Measurements from ENCODE around the gene SREBF1.

Gene SREBF1

GRCh38 chr17:17859909-17860765 lies 23.4 kb upstream of the SREBF1 start:
- H3K27ac ChIP-seq (ENCODE audit: insufficient read depth, low read length, poor library complexity, severe bottlenecking) = no peak overlapping the region
- H3K9me3 ChIP-seq (ENCODE audit: control insufficient read depth, low read length) = no peaks in the 10 kb centered on the region
- peak; percentile 53 to 56 (median 56) for DNase-seq
- H3K27me3 ChIP-seq (replicated peaks; ENCODE audit: control insufficient read depth, insufficient read depth, low read length, poor library complexity, severe bottlenecking) = no peaks in the 10 kb centered on the region
- peaks cover 13% of the 10 kb centered on the region for H3K4me1 ChIP-seq (ENCODE audit: control insufficient read depth, insufficient read depth, low read length, poor library complexity, severe bottlenecking)
- H3K36me3 ChIP-seq (ENCODE audit: control insufficient read depth, insufficient read depth, low read length) = peaks cover 3% of the 10 kb centered on the region
- no peak overlapping the region for H3K4me3 ChIP-seq (ENCODE audit: insufficient read depth, low read depth, low read length, poor library complexity, severe bottlenecking)

- no peak for DNase-seq
- Histone ChIP-seq H3K27me3 (replicated peaks; ENCODE audit: control insufficient read depth, insufficient read depth, low read length, poor library complexity, severe bottlenecking) (no peaks in the 10 kb centered on the region), H3K9me3 (ENCODE audit: control insufficient read depth, low read length) (no peaks in the 10 kb centered on the region), H3K27ac (ENCODE audit: insufficient read depth, low read length, poor library complexity, severe bottlenecking) (no peak overlapping the region), H3K36me3 (ENCODE audit: control insufficient read depth, insufficient read depth, low read length) (peaks cover 3% of the 10 kb centered on the region), H3K4me3 (ENCODE audit: insufficient read depth, low read depth, low read length, poor library complexity, severe bottlenecking) (no peak overlapping the region), H3K4me1 (ENCODE audit: control insufficient read depth, insufficient read depth, low read length, poor library complexity, severe bottlenecking) (peaks cover 7% of the 10 kb centered on the region)
Measured at GRCh38 chr17:17857496-17857895, 20.7 kb upstream of the SREBF1 start.

- no peaks in the 10 kb centered on the region for H3K27me3 ChIP-seq (replicated peaks; ENCODE audit: control insufficient read depth, insufficient read depth, low read length, poor library complexity, severe bottlenecking)
- H3K9me3 ChIP-seq (ENCODE audit: control insufficient read depth, low read length) = no peaks in the 10 kb centered on the region
- no peak overlapping the region for H3K4me3 ChIP-seq (ENCODE audit: insufficient read depth, low read depth, low read length, poor library complexity, severe bottlenecking)
- no peak for DNase-seq
- peaks cover 3% of the 10 kb centered on the region for H3K36me3 ChIP-seq (ENCODE audit: control insufficient read depth, insufficient read depth, low read length)
- H3K4me1 ChIP-seq (ENCODE audit: control insufficient read depth, insufficient read depth, low read length, poor library complexity, severe bottlenecking) = peaks cover 7% of the 10 kb centered on the region
- no peak overlapping the region for H3K27ac ChIP-seq (ENCODE audit: insufficient read depth, low read length, poor library complexity, severe bottlenecking)
Measured at GRCh38 chr17:17856386-17856785, 19.6 kb upstream of the SREBF1 start.

GRCh38 chr17:17855976-17856375 lies 19.2 kb upstream of the SREBF1 start:
- DNase-seq = no peak
- Histone ChIP-seq H3K27ac (ENCODE audit: insufficient read depth, low read length, poor library complexity, severe bottlenecking) (no peak overlapping the region), H3K4me1 (ENCODE audit: control insufficient read depth, insufficient read depth, low read length, poor library complexity, severe bottlenecking) (peaks cover 7% of the 10 kb centered on the region), H3K36me3 (ENCODE audit: control insufficient read depth, insufficient read depth, low read length) (no peaks in the 10 kb centered on the region), H3K4me3 (ENCODE audit: insufficient read depth, low read depth, low read length, poor library complexity, severe bottlenecking) (no peak overlapping the region), H3K9me3 (ENCODE audit: control insufficient read depth, low read length) (no peaks in the 10 kb centered on the region), H3K27me3 (replicated peaks; ENCODE audit: control insufficient read depth, insufficient read depth, low read length, poor library complexity, severe bottlenecking) (no peaks in the 10 kb centered on the region)

GRCh38 chr17:17853811-17854447 lies 17.1 kb upstream of the SREBF1 start:
- Histone ChIP-seq H3K9me3 (ENCODE audit: control insufficient read depth, low read length) (no peaks in the 10 kb centered on the region), H3K27me3 (replicated peaks; ENCODE audit: control insufficient read depth, insufficient read depth, low read length, poor library complexity, severe bottlenecking) (no peaks in the 10 kb centered on the region), H3K4me3 (ENCODE audit: insufficient read depth, low read depth, low read length, poor library complexity, severe bottlenecking) (no peak overlapping the region), H3K4me1 (ENCODE audit: control insufficient read depth, insufficient read depth, low read length, poor library complexity, severe bottlenecking) (peaks cover 19% of the 10 kb centered on the region), H3K27ac (ENCODE audit: insufficient read depth, low read length, poor library complexity, severe bottlenecking) (no peak overlapping the region), H3K36me3 (ENCODE audit: control insufficient read depth, insufficient read depth, low read length) (no peaks in the 10 kb centered on the region)
- DNase-seq = no peak

GRCh38 chr17:17852930-17853329 lies 16.1 kb upstream of the SREBF1 start:
- peaks cover 29% of the 10 kb centered on the region for H3K4me1 ChIP-seq (ENCODE audit: control insufficient read depth, insufficient read depth, low read length, poor library complexity, severe bottlenecking)
- no peak overlapping the region for H3K27ac ChIP-seq (ENCODE audit: insufficient read depth, low read length, poor library complexity, severe bottlenecking)
- H3K36me3 ChIP-seq (ENCODE audit: control insufficient read depth, insufficient read depth, low read length) = no peaks in the 10 kb centered on the region
- no peak overlapping the region for H3K4me3 ChIP-seq (ENCODE audit: insufficient read depth, low read depth, low read length, poor library complexity, severe bottlenecking)
- H3K9me3 ChIP-seq (ENCODE audit: control insufficient read depth, low read length) = no peaks in the 10 kb centered on the region
- DNase-seq = no peak
- H3K27me3 ChIP-seq (replicated peaks; ENCODE audit: control insufficient read depth, insufficient read depth, low read length, poor library complexity, severe bottlenecking) = no peaks in the 10 kb centered on the region

GRCh38 chr17:17851103-17852002 lies 14.6 kb upstream of the SREBF1 start:
- Histone ChIP-seq H3K4me3 (ENCODE audit: insufficient read depth, low read depth, low read length, poor library complexity, severe bottlenecking) (no peak overlapping the region), H3K27me3 (replicated peaks; ENCODE audit: control insufficient read depth, insufficient read depth, low read length, poor library complexity, severe bottlenecking) (no peaks in the 10 kb centered on the region), H3K4me1 (ENCODE audit: control insufficient read depth, insufficient read depth, low read length, poor library complexity, severe bottlenecking) (peaks cover 36% of the 10 kb centered on the region), H3K36me3 (ENCODE audit: control insufficient read depth, insufficient read depth, low read length) (no peaks in the 10 kb centered on the region), H3K27ac (ENCODE audit: insufficient read depth, low read length, poor library complexity, severe bottlenecking) (peak overlapping the region; percentile 22), H3K9me3 (ENCODE audit: control insufficient read depth, low read length) (no peaks in the 10 kb centered on the region)
- no peak for DNase-seq

- Histone ChIP-seq H3K27me3 (replicated peaks; ENCODE audit: control insufficient read depth, insufficient read depth, low read length, poor library complexity, severe bottlenecking) (no peaks in the 10 kb centered on the region), H3K4me3 (ENCODE audit: insufficient read depth, low read depth, low read length, poor library complexity, severe bottlenecking) (no peak overlapping the region), H3K27ac (ENCODE audit: insufficient read depth, low read length, poor library complexity, severe bottlenecking) (peak overlapping the region; percentile 80), H3K9me3 (ENCODE audit: control insufficient read depth, low read length) (no peaks in the 10 kb centered on the region), H3K36me3 (ENCODE audit: control insufficient read depth, insufficient read depth, low read length) (no peaks in the 10 kb centered on the region), H3K4me1 (ENCODE audit: control insufficient read depth, insufficient read depth, low read length, poor library complexity, severe bottlenecking) (peaks cover 36% of the 10 kb centered on the region)
- peak; percentile 46 to 55 (median 52) for DNase-seq
Measured at GRCh38 chr17:17849845-17850373, 13.1 kb upstream of the SREBF1 start.

GRCh38 chr17:17849147-17849820 lies 12.5 kb upstream of the SREBF1 start:
- Histone ChIP-seq H3K27ac (ENCODE audit: insufficient read depth, low read length, poor library complexity, severe bottlenecking) (peak overlapping the region; percentile 80), H3K4me1 (ENCODE audit: control insufficient read depth, insufficient read depth, low read length, poor library complexity, severe bottlenecking) (peaks cover 36% of the 10 kb centered on the region), H3K9me3 (ENCODE audit: control insufficient read depth, low read length) (no peaks in the 10 kb centered on the region), H3K4me3 (ENCODE audit: insufficient read depth, low read depth, low read length, poor library complexity, severe bottlenecking) (no peak overlapping the region), H3K36me3 (ENCODE audit: control insufficient read depth, insufficient read depth, low read length) (no peaks in the 10 kb centered on the region), H3K27me3 (replicated peaks; ENCODE audit: control insufficient read depth, insufficient read depth, low read length, poor library complexity, severe bottlenecking) (no peaks in the 10 kb centered on the region)
- peak; percentile 67 to 73 (median 71) for DNase-seq
